Measurements from ENCODE around the gene CISTR.

CISTR gene

DNA sequence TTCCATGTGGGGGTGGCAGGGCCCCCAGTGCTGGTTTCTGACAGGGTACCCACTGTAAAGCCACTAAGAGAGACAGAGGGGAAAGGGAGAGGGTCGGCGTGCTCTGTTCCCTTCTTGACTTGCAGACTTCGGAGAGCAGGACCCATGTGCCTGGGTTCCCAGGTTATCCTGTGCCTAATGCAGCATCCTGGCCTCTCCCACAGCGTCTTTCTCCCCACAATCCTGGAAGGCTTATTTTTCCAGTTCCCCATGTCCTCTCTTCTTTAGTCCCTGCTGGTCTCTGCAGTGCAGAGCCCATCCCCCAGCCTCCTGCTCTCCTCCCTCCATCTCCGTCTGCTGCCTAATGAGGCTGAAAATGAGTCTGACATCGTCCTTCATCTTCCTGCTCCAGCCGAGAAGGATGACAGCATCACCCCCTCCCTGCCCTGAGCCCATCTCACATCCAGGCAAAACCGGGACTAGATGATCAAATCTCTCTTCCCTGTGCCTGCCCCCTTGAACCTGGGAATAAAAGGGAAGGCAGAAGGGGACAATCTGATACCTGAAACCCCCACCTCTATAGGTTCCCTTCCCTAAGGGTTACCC lies 39.6 kb downstream of the CISTR start:
- TF ChIP-seq, protein P1, sequence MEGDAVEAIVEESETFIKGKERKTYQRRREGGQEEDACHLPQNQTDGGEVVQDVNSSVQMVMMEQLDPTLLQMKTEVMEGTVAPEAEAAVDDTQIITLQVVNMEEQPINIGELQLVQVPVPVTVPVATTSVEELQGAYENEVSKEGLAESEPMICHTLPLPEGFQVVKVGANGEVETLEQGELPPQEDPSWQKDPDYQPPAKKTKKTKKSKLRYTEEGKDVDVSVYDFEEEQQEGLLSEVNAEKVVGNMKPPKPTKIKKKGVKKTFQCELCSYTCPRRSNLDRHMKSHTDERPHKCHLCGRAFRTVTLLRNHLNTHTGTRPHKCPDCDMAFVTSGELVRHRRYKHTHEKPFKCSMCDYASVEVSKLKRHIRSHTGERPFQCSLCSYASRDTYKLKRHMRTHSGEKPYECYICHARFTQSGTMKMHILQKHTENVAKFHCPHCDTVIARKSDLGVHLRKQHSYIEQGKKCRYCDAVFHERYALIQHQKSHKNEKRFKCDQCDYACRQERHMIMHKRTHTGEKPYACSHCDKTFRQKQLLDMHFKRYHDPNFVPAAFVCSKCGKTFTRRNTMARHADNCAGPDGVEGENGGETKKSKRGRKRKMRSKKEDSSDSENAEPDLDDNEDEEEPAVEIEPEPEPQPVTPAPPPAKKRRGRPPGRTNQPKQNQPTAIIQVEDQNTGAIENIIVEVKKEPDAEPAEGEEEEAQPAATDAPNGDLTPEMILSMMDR (conservative IDR thresholded peaks at IDR 0.05): no peak
- H3K27ac ChIP-seq: no peak overlapping the region

DNA sequence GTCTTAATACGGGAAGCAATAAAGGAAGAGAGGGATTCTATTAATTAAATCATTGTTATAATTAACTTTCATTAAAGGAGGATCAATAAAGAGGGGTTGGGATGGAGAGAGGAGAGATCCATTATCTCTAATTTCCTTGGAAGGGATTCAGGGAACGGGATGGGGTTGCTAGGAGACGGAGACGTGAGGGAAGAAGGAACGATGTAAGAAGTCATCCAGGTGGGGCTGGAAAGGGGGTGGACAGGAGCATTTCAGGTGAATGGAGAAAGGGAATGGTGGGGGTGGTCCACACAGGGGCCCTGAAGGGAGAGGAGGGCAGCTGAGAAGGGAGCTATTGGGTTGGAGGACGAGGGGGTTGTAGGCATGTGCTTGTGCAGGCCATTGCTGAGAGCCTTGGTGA lies 41.7 kb downstream of the CISTR start:
- no peak overlapping the region for H3K27ac ChIP-seq
- TF ChIP-seq, protein P1 (conservative IDR thresholded peaks at IDR 0.05): no peak

DNA sequence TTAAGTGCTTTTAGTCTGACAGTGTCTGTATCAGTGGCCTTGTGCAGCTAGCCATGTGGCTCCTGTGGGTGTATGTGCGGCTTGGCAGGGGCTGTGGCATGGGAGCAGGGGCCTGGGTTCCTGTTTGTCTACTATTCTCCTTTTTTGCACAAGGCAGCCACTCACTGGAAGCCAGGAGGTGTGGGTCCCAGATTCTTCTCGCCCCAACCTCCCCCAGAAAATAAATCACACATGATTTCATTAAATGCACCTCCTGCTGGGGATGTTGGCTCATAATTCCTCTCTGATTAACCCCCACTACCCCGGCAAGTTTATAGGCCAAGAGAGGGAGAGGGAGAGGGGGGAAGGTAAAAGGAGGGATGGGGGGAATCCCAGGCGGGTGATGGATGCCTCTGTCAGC lies 42.1 kb downstream of the CISTR start:
- no peak overlapping the region for H3K27ac ChIP-seq
- TF ChIP-seq, protein P1 (conservative IDR thresholded peaks at IDR 0.05): no peak

DNA sequence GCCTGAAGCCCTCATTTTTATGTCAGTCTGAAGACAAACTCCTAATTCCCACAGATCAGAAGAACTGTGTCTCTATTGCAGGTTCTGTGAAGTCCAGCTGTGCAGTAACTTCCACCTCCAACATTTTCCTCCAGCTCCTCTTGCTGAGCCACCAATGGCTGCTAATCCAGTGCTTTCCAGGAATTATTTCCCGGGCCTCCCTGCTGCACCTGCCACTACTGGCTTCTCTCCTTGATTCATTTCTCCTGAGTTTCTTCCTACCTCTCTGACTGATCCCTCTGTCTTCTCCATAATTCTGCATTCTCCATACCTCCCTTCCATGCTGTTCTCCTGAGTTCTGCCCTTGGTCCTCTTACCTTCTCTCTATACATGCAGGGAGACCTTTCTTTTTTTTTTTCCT lies 45.7 kb downstream of the CISTR start:
- TF ChIP-seq, protein P1 (conservative IDR thresholded peaks at IDR 0.05): no peak

GRCh38 chr12:53703756-53704155 lies 48.0 kb downstream of the CISTR start:
- no peak overlapping the region for H3K27ac ChIP-seq
- TF ChIP-seq, protein P1 (conservative IDR thresholded peaks at IDR 0.05): no peak

More for the DNA sequence above, 45.7 kb downstream of the CISTR start:
- no peak overlapping the region for H3K27ac ChIP-seq

DNA sequence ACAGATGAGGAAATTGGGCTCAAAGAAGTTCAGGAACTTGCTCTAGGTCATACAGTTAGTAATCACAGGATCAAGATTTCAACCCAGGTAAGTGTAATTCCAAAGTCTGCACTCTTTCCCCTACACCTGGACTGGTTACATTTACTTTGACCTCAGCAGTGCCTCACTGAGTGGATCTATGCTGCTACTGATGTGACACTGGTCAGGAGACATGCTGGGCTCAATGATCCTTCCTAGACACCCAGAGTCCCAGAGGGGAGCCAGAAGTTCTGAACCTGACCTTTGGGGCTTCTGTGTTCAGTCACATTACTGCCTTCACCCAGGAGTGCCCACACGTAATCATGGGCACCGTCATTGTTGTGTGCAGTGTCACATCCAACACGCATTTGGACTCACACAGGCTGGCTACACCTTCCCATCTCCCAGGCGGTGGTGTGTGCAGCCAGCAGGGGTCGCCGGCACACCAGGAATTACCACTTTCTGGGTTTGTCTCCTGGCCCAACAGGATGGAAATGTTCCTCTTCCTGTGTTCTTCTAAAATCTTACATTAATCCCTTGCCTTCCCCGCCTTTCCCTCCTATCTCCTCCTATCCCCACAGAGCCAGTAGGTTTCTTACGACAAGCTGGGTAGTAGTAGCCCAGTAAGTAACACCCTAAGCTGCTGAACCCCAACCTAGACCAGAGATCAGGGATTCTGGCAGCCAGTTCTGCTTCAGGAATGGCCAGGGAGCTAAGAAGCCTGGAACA lies 50.1 kb downstream of the CISTR start:
- TF ChIP-seq, protein P1 (conservative IDR thresholded peaks at IDR 0.05): peak; percentile 97
- peak overlapping the region; percentile 55; the same call in 1 of the 2 replicates for H3K27ac ChIP-seq

GRCh38 chr12:53700567-53700966 lies 51.2 kb downstream of the CISTR start:
- peak overlapping the region; percentile 60; the same call in 1 of the 2 replicates for H3K27ac ChIP-seq
- TF ChIP-seq, protein P1 (conservative IDR thresholded peaks at IDR 0.05): no peak

Data from VCaP (cell line).